ENCODE data around the gene EXPH5.

Gene EXPH5

GRCh38 chr11:108468478-108468864, 125.1 kb downstream of the EXPH5 start:
- DNase-seq (ENCODE audit: low spot score) = no peak
- TF ChIP-seq, protein P1, sequence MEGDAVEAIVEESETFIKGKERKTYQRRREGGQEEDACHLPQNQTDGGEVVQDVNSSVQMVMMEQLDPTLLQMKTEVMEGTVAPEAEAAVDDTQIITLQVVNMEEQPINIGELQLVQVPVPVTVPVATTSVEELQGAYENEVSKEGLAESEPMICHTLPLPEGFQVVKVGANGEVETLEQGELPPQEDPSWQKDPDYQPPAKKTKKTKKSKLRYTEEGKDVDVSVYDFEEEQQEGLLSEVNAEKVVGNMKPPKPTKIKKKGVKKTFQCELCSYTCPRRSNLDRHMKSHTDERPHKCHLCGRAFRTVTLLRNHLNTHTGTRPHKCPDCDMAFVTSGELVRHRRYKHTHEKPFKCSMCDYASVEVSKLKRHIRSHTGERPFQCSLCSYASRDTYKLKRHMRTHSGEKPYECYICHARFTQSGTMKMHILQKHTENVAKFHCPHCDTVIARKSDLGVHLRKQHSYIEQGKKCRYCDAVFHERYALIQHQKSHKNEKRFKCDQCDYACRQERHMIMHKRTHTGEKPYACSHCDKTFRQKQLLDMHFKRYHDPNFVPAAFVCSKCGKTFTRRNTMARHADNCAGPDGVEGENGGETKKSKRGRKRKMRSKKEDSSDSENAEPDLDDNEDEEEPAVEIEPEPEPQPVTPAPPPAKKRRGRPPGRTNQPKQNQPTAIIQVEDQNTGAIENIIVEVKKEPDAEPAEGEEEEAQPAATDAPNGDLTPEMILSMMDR (IDR thresholded peaks at IDR 0.05; ENCODE audit: extremely low read depth, insufficient read depth, missing control alignments) = no peak
- in situ Hi-C loops (cut with MboI; ENCODE audit: low pct_unique_long_range_greater_than_20kb, low sequenced_read_pairs, unreplicated experiment) = no loop called here

DNA sequence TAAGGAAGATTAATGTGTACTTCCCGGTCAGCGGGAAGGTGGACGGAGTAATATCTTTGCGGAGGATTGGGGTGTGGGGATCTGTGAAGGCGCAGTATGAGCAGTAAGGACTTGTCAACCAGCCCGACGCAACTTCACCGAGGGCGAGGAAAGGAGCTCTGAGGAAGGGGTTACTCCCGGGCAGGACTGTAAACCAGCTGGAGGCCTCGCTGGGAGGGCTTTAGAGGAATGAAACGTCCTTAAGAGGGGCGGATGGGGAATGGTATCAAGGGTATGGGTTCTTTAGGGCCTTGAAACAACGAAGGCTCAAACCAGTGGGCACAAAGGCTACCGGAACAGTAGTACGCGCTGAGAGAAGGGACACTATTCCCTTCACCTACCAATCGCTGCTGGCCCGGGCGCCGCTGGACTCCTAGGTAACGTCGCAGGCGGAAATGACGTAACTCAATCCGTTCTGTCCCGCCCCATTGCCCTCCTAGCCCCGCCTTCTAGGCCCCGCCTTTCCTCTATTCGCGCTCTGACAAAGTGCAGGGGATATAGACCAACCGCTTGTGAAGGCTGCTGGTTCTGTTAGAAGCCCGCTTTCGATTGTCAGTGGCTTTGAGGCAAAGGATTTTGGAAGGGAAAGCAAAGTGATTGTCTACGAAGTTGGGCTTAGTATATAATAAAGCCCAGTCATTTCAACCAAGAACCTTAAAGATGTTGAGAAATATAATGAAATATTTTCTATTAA, 126.3 kb downstream of the EXPH5 start, which contains the start of gene C11orf65:
Gene C11orf65 (minus strand): TSS at position 439 of the 733 bp plus-strand sequence. CDS start 5,970 bp downstream, outside the sequence.
- in situ Hi-C loops (cut with MboI; ENCODE audit: low pct_unique_long_range_greater_than_20kb, low sequenced_read_pairs, unreplicated experiment) = no loop called here
- peak; percentile 87 for DNase-seq (ENCODE audit: low spot score)
- TF ChIP-seq, protein P1 (IDR thresholded peaks at IDR 0.05; ENCODE audit: extremely low read depth, insufficient read depth, missing control alignments) = no peak

DNA sequence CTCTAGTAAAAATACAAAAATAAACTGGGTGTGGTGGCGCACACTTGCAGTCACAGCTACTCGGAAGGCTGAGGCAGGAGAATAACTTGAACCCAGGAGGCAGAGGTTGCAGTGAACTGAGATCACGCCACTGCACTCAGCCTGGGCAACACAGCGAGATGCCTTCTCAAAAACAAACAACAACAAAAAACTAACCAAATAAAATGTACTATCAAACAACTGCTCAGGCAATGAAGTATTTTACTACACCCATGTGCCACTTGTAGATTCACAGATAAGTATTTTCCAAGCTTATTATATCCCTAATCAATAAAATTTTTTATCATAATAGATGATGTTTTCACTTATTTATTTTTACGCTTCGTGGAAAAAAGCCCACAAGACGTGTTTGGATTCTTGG, 127.2 kb downstream of the EXPH5 start:
- TF ChIP-seq, protein P1 (IDR thresholded peaks at IDR 0.05; ENCODE audit: extremely low read depth, insufficient read depth, missing control alignments) = no peak
- in situ Hi-C loops (cut with MboI; ENCODE audit: low pct_unique_long_range_greater_than_20kb, low sequenced_read_pairs, unreplicated experiment) = no loop called here
- no peak for DNase-seq (ENCODE audit: low spot score)

All from GM13977 (cell line).